Astrocyte (in vitro differentiated cells and primary cell): Measurements from ENCODE around the gene CEP350. TPM values are rescaled to one million over a fixed set of nuclear protein-coding genes. Genes with fewer than 3 reads are reported as not detected.

Experiments used
- DNase-seq: peaks from one replicate; pipeline ENCODE4 v3.0.0-alpha.2; 2010; ENCODE audit warnings: low read depth
- FAIRE-seq: peaks from 2 replicates; lab custom pipeline; 2011; peaks lifted over from hg19 to GRCh38; lab: Jason Lieb, UNC
- H2AFZ ChIP-seq: 2 replicates; pipeline ENCODE4 v1.6.0; 2012; ENCODE audit warnings: low read depth, low read length, inconsistent platforms
- H3K27ac ChIP-seq: 2 replicates; pipeline ENCODE4 v1.5.1; 2011; ENCODE audit warnings: low read depth, low read length, inconsistent platforms
- H3K27me3 ChIP-seq: 2 replicates; pipeline ENCODE4 v1.6.0; 2011; ENCODE audit warnings: low read length, inconsistent platforms; ENCODE audit not compliant: insufficient read depth
- H3K36me3 ChIP-seq: 2 replicates; pipeline ENCODE4 v1.5.1; 2011; ENCODE audit warnings: low read length, inconsistent platforms; ENCODE audit not compliant: insufficient read depth
- H3K4me1 ChIP-seq: 2 replicates; pipeline ENCODE4 v1.5.1; 2011; ENCODE audit warnings: low read length, inconsistent platforms; ENCODE audit not compliant: insufficient read depth
- H3K4me2 ChIP-seq: 2 replicates; pipeline ENCODE4 v1.6.0; 2012; ENCODE audit warnings: low read length, inconsistent platforms
- H3K4me3 ChIP-seq: 2 replicates; pipeline ENCODE4 v1.5.1; 2011; ENCODE audit warnings: low read depth, mild to moderate bottlenecking, low read length, inconsistent platforms; ENCODE audit not compliant: insufficient read depth
- H3K79me2 ChIP-seq: 2 replicates; pipeline ENCODE4 v1.6.0; 2012; ENCODE audit warnings: mild to moderate bottlenecking, low read length, inconsistent platforms; ENCODE audit not compliant: insufficient read depth
- H3K9ac ChIP-seq: 2 replicates; pipeline ENCODE4 v1.6.0; 2012; ENCODE audit warnings: mild to moderate bottlenecking, low read length, inconsistent platforms
- H3K9me3 ChIP-seq: 2 replicates; pipeline ENCODE4 v1.5.1; 2012; ENCODE audit warnings: low read depth, mild to moderate bottlenecking, low read length, inconsistent platforms; ENCODE audit not compliant: insufficient read depth
- H4K20me1 ChIP-seq: 2 replicates; pipeline ENCODE4 v1.6.0; 2012; ENCODE audit warnings: low read length, inconsistent platforms; ENCODE audit not compliant: insufficient read depth
- H3K27ac Mint-ChIP-seq: one replicate; pipeline ENCODE4 v1.8.0; 2021; ENCODE audit warnings: mild to moderate bottlenecking, mixed read lengths; ENCODE audit not compliant: unreplicated experiment
- H3K27me3 Mint-ChIP-seq: one replicate; pipeline ENCODE4 v1.8.0; 2021; ENCODE audit warnings: low read depth, mixed read lengths; ENCODE audit not compliant: unreplicated experiment
- H3K36me3 Mint-ChIP-seq: one replicate; pipeline ENCODE4 v1.8.0; 2021; ENCODE audit warnings: low read depth, mixed read lengths; ENCODE audit not compliant: unreplicated experiment
- H3K4me1 Mint-ChIP-seq: one replicate; pipeline ENCODE4 v1.8.0; 2021; ENCODE audit warnings: low read depth, mixed read lengths; ENCODE audit not compliant: unreplicated experiment
- H3K4me3 Mint-ChIP-seq: one replicate; pipeline ENCODE4 v1.8.0; 2021; ENCODE audit warnings: mild to moderate bottlenecking, moderate library complexity, mixed read lengths; ENCODE audit not compliant: unreplicated experiment
- H3K9me3 Mint-ChIP-seq: one replicate; pipeline ENCODE4 v1.8.0; 2021; ENCODE audit warnings: mild to moderate bottlenecking, mixed read lengths; ENCODE audit not compliant: unreplicated experiment
- EZH2 ChIP-seq: IDR thresholded peaks from 2 replicates; pipeline ENCODE4 v1.6.1; 2012; ENCODE audit warnings: mild to moderate bottlenecking, low read length, inconsistent platforms; ENCODE audit not compliant: insufficient read depth
- total RNA-seq: library from RNA; stranded (reverse); gene quantifications from 2 replicates; pipeline ENCODE4 v1.2.1, GENCODE V29; 2021
- TF ChIP-seq, protein P1 (sequence below): IDR thresholded peaks from 2 replicates; pipeline ENCODE4 v1.5.1; 2011; ENCODE audit warnings: low read depth, mild to moderate bottlenecking, inconsistent platforms, low read length, moderate library complexity; ENCODE audit not compliant: insufficient read depth

Gene CEP350
- total RNA-seq, 1 donor from 2014 or later = 29.2 TPM

DNA sequence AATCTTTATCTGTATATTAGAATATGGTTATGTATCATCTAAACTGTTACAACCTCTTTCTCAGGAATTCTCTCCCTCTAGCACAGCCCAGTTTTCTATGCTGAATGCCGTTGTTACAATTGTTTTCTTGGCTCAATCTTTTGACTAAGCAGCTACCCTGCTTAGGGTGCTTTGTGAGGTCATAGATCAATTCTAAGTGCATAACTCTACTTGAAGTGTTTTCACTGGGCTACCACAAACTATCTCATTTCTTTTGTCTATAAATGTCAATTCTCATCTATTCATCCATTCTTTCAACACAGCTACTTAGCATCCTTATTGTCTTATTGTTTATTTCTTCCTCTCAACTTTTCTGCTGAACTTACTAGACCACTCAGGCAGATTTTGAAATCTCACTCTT, 77.1 kb downstream of the CEP350 start:
- H4K20me1 ChIP-seq = no peaks in the 10 kb centered on the region
- no peak for TF ChIP-seq EZH2
- TF ChIP-seq, protein P1, sequence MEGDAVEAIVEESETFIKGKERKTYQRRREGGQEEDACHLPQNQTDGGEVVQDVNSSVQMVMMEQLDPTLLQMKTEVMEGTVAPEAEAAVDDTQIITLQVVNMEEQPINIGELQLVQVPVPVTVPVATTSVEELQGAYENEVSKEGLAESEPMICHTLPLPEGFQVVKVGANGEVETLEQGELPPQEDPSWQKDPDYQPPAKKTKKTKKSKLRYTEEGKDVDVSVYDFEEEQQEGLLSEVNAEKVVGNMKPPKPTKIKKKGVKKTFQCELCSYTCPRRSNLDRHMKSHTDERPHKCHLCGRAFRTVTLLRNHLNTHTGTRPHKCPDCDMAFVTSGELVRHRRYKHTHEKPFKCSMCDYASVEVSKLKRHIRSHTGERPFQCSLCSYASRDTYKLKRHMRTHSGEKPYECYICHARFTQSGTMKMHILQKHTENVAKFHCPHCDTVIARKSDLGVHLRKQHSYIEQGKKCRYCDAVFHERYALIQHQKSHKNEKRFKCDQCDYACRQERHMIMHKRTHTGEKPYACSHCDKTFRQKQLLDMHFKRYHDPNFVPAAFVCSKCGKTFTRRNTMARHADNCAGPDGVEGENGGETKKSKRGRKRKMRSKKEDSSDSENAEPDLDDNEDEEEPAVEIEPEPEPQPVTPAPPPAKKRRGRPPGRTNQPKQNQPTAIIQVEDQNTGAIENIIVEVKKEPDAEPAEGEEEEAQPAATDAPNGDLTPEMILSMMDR = no peak
- Mint-ChIP-seq H3K4me1 (no peaks in the 10 kb centered on the region), H3K36me3 (peaks cover 4% of the 10 kb centered on the region), H3K4me3 (no peak overlapping the region), H3K27ac (no peak overlapping the region), H3K9me3 (no peaks in the 10 kb centered on the region), H3K27me3 (no peaks in the 10 kb centered on the region)
- no peaks in the 10 kb centered on the region for H3K79me2 ChIP-seq
- no peaks in the 10 kb centered on the region for H3K27me3 ChIP-seq
- no peak overlapping the region for H3K4me2 ChIP-seq
- H3K36me3 ChIP-seq = peaks cover 3% of the 10 kb centered on the region
- no peak overlapping the region for H3K9ac ChIP-seq
- FAIRE-seq (no peak), DNase-seq (no peak)
- no peaks in the 10 kb centered on the region for H3K9me3 ChIP-seq
- peaks cover 21% of the 10 kb centered on the region for H3K4me1 ChIP-seq
- no peak overlapping the region for H2AFZ ChIP-seq
- H3K4me3 ChIP-seq = no peak overlapping the region
- no peak overlapping the region for H3K27ac ChIP-seq

DNA sequence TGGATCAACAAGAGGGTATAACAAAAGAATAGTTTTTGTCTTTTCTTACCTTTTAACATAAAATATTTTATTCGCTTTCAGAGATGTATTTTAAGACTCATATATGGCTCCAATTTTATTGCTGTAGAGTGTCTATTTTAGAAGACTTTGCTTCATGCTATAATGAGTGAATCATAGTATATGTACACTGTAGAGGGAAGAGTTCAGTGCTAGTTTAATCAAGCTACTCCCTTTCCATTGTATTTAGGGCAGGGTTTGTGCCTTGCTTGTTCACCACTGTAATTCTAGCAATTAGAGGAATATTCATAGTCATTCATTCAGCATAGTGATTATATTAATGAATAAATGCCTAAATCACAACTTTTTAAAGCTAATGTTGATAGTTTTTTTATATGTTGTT, 78.8 kb downstream of the CEP350 start:
- Histone ChIP-seq H3K36me3 (peaks cover 8% of the 10 kb centered on the region), H3K4me2 (no peak overlapping the region), H3K27me3 (no peaks in the 10 kb centered on the region), H3K9me3 (no peaks in the 10 kb centered on the region), H2AFZ (no peak overlapping the region), H3K9ac (no peak overlapping the region), H3K27ac (no peak overlapping the region), H3K79me2 (no peaks in the 10 kb centered on the region), H3K4me1 (peaks cover 4% of the 10 kb centered on the region), H4K20me1 (no peaks in the 10 kb centered on the region), H3K4me3 (no peak overlapping the region)
- FAIRE-seq (no peak), DNase-seq (no peak)
- TF ChIP-seq, protein P1 = no peak
- TF ChIP-seq EZH2 = no peak
- no peaks in the 10 kb centered on the region for H3K27me3 Mint-ChIP-seq
- H3K9me3 Mint-ChIP-seq = no peaks in the 10 kb centered on the region
- no peak overlapping the region for H3K27ac Mint-ChIP-seq
- H3K4me3 Mint-ChIP-seq = no peak overlapping the region
- H3K4me1 Mint-ChIP-seq = no peaks in the 10 kb centered on the region
- H3K36me3 Mint-ChIP-seq = peaks cover 11% of the 10 kb centered on the region

DNA sequence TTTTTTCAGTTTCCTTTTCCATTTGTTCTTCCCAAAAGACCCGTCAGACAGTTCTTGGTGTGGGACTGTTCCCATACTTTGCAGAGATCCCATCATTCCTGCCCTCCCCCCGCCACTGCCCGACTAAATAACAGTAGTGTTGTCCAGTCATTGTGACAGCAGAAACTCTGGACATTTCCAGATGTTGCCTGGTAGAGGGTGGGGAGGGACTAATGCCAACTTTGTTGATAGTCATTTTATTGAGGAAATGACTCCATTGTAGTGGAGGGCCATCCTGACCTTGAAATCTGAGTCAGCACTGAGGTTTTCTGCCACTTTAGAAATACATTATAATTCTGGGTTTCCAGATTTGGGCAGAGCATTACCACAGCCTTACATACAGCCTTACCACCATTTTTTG, 85.4 kb downstream of the CEP350 start:
- Mint-ChIP-seq H3K9me3 (no peaks in the 10 kb centered on the region), H3K4me3 (no peak overlapping the region), H3K27ac (no peak overlapping the region), H3K27me3 (no peaks in the 10 kb centered on the region), H3K4me1 (no peaks in the 10 kb centered on the region), H3K36me3 (peaks cover 12% of the 10 kb centered on the region)
- FAIRE-seq = no peak
- Histone ChIP-seq H3K36me3 (peaks cover 12% of the 10 kb centered on the region), H3K9me3 (no peaks in the 10 kb centered on the region), H3K9ac (no peak overlapping the region), H3K4me3 (no peak overlapping the region), H3K27ac (no peak overlapping the region), H3K79me2 (no peaks in the 10 kb centered on the region), H3K4me1 (peaks cover 14% of the 10 kb centered on the region), H3K27me3 (no peaks in the 10 kb centered on the region), H4K20me1 (no peaks in the 10 kb centered on the region), H2AFZ (no peak overlapping the region), H3K4me2 (peak overlapping the region; percentile 25)
- no peak for TF ChIP-seq EZH2
- TF ChIP-seq, protein P1 = no peak
- peak; percentile 16 for DNase-seq
